ENCODE measurements around the gene LHX3.

GRCh38 chr9:136201609-136202453 is 3.1 kb downstream of the LHX3 start:
- TF ChIP-seq ZFP3 (CRISPR knock-in tag; IDR thresholded peaks at IDR 0.05): no peak
- no peak for TF ChIP-seq TSHZ2 (CRISPR knock-in tag; IDR thresholded peaks at IDR 0.05)
- no peak for TF ChIP-seq ESRRG (CRISPR knock-in tag; IDR thresholded peaks at IDR 0.05)
- no peak for TF ChIP-seq POU6F1 (CRISPR knock-in tag; IDR thresholded peaks at IDR 0.05; ENCODE audit: borderline replicate concordance, low read depth)
- TF ChIP-seq, protein P1, sequence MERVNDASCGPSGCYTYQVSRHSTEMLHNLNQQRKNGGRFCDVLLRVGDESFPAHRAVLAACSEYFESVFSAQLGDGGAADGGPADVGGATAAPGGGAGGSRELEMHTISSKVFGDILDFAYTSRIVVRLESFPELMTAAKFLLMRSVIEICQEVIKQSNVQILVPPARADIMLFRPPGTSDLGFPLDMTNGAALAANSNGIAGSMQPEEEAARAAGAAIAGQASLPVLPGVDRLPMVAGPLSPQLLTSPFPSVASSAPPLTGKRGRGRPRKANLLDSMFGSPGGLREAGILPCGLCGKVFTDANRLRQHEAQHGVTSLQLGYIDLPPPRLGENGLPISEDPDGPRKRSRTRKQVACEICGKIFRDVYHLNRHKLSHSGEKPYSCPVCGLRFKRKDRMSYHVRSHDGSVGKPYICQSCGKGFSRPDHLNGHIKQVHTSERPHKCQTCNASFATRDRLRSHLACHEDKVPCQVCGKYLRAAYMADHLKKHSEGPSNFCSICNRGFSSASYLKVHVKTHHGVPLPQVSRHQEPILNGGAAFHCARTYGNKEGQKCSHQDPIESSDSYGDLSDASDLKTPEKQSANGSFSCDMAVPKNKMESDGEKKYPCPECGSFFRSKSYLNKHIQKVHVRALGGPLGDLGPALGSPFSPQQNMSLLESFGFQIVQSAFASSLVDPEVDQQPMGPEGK (CRISPR knock-in tag; IDR thresholded peaks at IDR 0.05; ENCODE audit: borderline replicate concordance): no peak
- no peak for TF ChIP-seq PPARA (CRISPR knock-in tag; IDR thresholded peaks at IDR 0.05; ENCODE audit: borderline replicate concordance)
- TF ChIP-seq, protein P2, sequence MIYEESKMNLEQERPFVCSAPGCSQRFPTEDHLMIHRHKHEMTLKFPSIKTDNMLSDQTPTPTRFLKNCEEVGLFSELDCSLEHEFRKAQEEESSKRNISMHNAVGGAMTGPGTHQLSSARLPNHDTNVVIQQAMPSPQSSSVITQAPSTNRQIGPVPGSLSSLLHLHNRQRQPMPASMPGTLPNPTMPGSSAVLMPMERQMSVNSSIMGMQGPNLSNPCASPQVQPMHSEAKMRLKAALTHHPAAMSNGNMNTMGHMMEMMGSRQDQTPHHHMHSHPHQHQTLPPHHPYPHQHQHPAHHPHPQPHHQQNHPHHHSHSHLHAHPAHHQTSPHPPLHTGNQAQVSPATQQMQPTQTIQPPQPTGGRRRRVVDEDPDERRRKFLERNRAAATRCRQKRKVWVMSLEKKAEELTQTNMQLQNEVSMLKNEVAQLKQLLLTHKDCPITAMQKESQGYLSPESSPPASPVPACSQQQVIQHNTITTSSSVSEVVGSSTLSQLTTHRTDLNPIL (CRISPR knock-in tag; IDR thresholded peaks at IDR 0.05; ENCODE audit: low read depth): no peak
- no peak for TF ChIP-seq ARNTL (CRISPR knock-in tag; IDR thresholded peaks at IDR 0.05; ENCODE audit: borderline replicate concordance, low read depth)
- TF ChIP-seq ZNF565 (CRISPR knock-in tag; conservative IDR thresholded peaks at IDR 0.05; ENCODE audit: low read depth): no peak
- TF ChIP-seq BACH2 (CRISPR knock-in tag; IDR thresholded peaks at IDR 0.05; ENCODE audit: borderline replicate concordance): no peak
- TF ChIP-seq GLIS3 (CRISPR knock-in tag; IDR thresholded peaks at IDR 0.05): no peak
- no peak for TF ChIP-seq ZC3H10 (CRISPR knock-in tag; IDR thresholded peaks at IDR 0.05)
- no peak for TF ChIP-seq CSDC2 (CRISPR knock-in tag; IDR thresholded peaks at IDR 0.05)
- no peak for TF ChIP-seq CSRNP3 (CRISPR knock-in tag; IDR thresholded peaks at IDR 0.05)
